Measurements from ENCODE around the gene MEP1A.

Gene MEP1A

DNA sequence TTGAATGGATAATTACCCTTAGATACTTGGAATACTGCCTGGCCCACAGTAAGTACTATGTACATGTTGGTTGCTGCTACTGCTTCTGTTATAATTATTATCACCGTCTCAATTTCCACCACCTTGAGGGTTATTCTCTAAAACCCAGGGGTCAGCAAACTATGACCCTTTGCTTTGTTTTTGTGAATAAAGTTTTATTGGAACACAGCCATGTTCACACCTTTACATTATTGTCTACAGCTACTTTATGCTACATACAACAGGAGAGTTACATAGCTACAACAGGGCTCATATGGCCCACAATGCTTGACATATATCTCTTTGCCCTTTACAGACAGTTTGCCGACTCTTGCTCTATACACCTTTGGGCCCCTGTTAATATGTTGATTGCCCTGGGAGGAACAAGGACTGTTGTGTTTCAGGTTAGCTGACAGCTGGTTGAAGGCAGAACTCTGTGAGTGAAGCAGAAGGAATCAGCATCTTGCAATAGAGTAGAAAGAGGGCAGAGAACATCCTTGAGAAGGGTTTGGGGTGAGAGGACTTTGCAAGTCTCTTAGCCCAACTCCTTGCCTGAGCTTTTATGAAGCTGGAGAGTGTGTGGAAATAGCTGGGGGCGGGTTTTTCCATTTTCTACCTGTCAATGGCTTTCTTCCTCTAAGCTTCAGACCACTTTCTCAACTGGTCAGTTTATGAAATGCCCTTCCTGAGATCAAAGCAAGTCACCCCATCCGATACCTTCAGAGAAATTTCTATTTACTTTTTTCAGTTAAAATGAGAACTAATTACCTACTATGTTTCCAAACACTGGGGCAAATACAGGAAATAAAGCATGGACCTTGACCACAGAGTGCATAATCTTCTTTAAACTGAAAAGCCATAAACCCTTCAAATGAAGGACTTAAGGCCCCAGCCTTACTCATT lies 3.5 kb upstream of the MEP1A start:
- DNase-seq (ENCODE audit: low spot score), result no peak
- Histone ChIP-seq H3K18ac (ENCODE audit: low read length) (no peak overlapping the region), H3K14ac (ENCODE audit: low read length) (no peak overlapping the region), H2BK12ac (ENCODE audit: low read length) (no peak overlapping the region), H3K9ac (ENCODE audit: low read depth, low read length, poor library complexity) (no peak overlapping the region), H3K27ac (replicated peaks; ENCODE audit: low read length) (no peak overlapping the region), H2BK120ac (ENCODE audit: low read depth, low read length) (no peak overlapping the region), H2BK15ac (ENCODE audit: low read length) (no peak overlapping the region), H4K8ac (ENCODE audit: low read depth, low read length) (no peak overlapping the region), H3K23ac (ENCODE audit: low read depth, low read length, poor library complexity) (no peak overlapping the region), H3K27me3 (ENCODE audit: control insufficient read depth in 3 of 3, insufficient read depth in 3 of 3, low read depth in 1 of 3, low read length in 3 of 3) (no peaks in the 10 kb centered on the region), H3K4me3 (ENCODE audit: low read length in 2 of 2) (no peak overlapping the region), H3K9me3 (replicated peaks in 1 of 2; ENCODE audit: control insufficient read depth in 2 of 2, insufficient read depth in 1 of 2, low read depth in 1 of 2, low read length in 2 of 2) (no peaks in the 10 kb centered on the region), H3K4me1 (ENCODE audit: control insufficient read depth in 2 of 2, insufficient read depth in 1 of 2, low read depth in 1 of 2, low read length in 2 of 2) (peaks cover 0 to 3% of the 10 kb centered on the region in 2 donors), H3K36me3 (replicated peaks in 1 of 2; ENCODE audit: control insufficient read depth in 2 of 2, insufficient read depth in 2 of 2, low read length in 2 of 2) (no peaks in the 10 kb centered on the region), H3K4me2 (ENCODE audit: insufficient read depth, low read length, poor library complexity, severe bottlenecking) (no peak overlapping the region), H3K4ac (ENCODE audit: low read length) (no peak overlapping the region), H4K91ac (ENCODE audit: low read depth, low read length, poor library complexity) (no peak overlapping the region), H3K79me1 (ENCODE audit: low read depth, low read length) (no peaks in the 10 kb centered on the region), H2AFZ (ENCODE audit: low read length) (no peak overlapping the region), H2BK5ac (ENCODE audit: low read length) (no peak overlapping the region), H2AK5ac (ENCODE audit: low read depth, low read length) (no peak overlapping the region)
- no CpG with 5 or more reads among the region's 4 CpGs for WGBS, 2 donors (ENCODE audit: extremely low coverage in 2 of 2, insufficient read length in 2 of 2, insufficient replicate concordance in 1 of 2)

DNA sequence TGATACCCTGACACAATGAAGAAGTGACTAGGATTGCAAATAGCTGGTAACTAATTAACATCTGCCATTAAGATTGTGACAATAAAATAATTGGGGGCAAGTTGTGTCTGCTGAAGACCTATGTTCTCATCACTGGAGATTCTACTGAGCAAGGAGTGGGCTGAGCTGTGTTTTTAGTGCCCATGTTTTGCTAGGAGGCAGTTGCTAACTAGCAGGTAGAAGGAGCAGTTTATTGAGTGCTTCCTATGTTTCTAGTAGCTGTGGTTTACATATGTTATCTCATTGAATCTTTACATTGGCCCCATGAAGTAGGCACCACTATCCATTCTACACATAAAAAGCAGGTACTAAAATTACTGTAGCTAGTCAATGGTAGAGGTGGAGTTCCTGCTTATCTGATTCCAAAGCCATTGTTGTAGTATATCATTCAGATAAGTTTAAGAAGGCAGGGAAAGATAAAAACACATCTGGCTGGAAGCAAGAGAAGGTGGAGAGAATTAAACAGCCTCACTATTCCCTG lies 2.8 kb upstream of the MEP1A start:
- H2BK15ac ChIP-seq (ENCODE audit: low read length), result no peak overlapping the region
- no peak overlapping the region for H3K18ac ChIP-seq (ENCODE audit: low read length)
- no peak overlapping the region for H4K91ac ChIP-seq (ENCODE audit: low read depth, low read length, poor library complexity)
- H3K79me1 ChIP-seq (ENCODE audit: low read depth, low read length), result no peaks in the 10 kb centered on the region
- no peak overlapping the region for H3K27ac ChIP-seq (replicated peaks; ENCODE audit: low read length)
- peaks cover 0 to 3% of the 10 kb centered on the region in 2 donors for H3K4me1 ChIP-seq (ENCODE audit: control insufficient read depth in 2 of 2, insufficient read depth in 1 of 2, low read depth in 1 of 2, low read length in 2 of 2)
- H3K27me3 ChIP-seq (ENCODE audit: control insufficient read depth in 3 of 3, insufficient read depth in 3 of 3, low read depth in 1 of 3, low read length in 3 of 3), result no peaks in the 10 kb centered on the region
- no peak overlapping the region for H3K4me3 ChIP-seq (ENCODE audit: low read length in 2 of 2)
- no peak overlapping the region for H2BK120ac ChIP-seq (ENCODE audit: low read depth, low read length)
- H3K9ac ChIP-seq (ENCODE audit: low read depth, low read length, poor library complexity), result no peak overlapping the region
- H3K36me3 ChIP-seq (replicated peaks in 1 of 2; ENCODE audit: control insufficient read depth in 2 of 2, insufficient read depth in 2 of 2, low read length in 2 of 2), result no peaks in the 10 kb centered on the region
- no peak overlapping the region for H4K8ac ChIP-seq (ENCODE audit: low read depth, low read length)
- DNase-seq (ENCODE audit: low spot score), result no peak
- no peak overlapping the region for H2AK5ac ChIP-seq (ENCODE audit: low read depth, low read length)
- H3K9me3 ChIP-seq (replicated peaks in 1 of 2; ENCODE audit: control insufficient read depth in 2 of 2, insufficient read depth in 1 of 2, low read depth in 1 of 2, low read length in 2 of 2), result no peaks in the 10 kb centered on the region
- no peak overlapping the region for H2BK12ac ChIP-seq (ENCODE audit: low read length)
- H2BK5ac ChIP-seq (ENCODE audit: low read length), result no peak overlapping the region
- H3K14ac ChIP-seq (ENCODE audit: low read length), result no peak overlapping the region
- no peak overlapping the region for H3K4ac ChIP-seq (ENCODE audit: low read length)
- no peak overlapping the region for H2AFZ ChIP-seq (ENCODE audit: low read length)
- H3K4me2 ChIP-seq (ENCODE audit: insufficient read depth, low read length, poor library complexity, severe bottlenecking), result no peak overlapping the region
- H3K23ac ChIP-seq (ENCODE audit: low read depth, low read length, poor library complexity), result no peak overlapping the region

DNA sequence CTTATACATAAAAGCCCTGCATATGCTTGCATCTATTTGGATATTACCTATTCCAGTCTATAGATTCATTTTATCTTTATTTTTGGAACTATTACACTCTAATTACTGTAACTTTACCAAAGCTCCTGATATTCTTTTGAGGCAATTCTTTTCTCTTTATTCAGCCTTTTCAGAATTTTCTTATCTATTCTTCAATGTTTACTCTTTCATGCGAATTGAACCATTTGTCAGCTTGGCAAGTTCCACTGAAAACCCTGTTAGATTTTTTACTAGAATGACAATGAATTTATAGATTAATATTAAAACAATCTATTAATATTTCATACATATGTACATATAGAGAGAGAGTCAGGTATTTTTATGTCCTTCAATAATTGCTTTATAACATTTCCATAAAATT lies 554 bp upstream of the MEP1A start:
- no CpG with 5 or more reads among the region's 1 CpG for WGBS, 2 donors (ENCODE audit: extremely low coverage in 2 of 2, insufficient read length in 2 of 2, insufficient replicate concordance in 1 of 2)
- Histone ChIP-seq H3K14ac (ENCODE audit: low read length) (no peak overlapping the region), H2AK5ac (ENCODE audit: low read depth, low read length) (no peak overlapping the region), H3K27me3 (ENCODE audit: control insufficient read depth in 3 of 3, insufficient read depth in 3 of 3, low read depth in 1 of 3, low read length in 3 of 3) (no peaks in the 10 kb centered on the region), H2BK15ac (ENCODE audit: low read length) (no peak overlapping the region), H3K27ac (replicated peaks; ENCODE audit: low read length) (no peak overlapping the region), H3K23ac (ENCODE audit: low read depth, low read length, poor library complexity) (no peak overlapping the region), H2BK5ac (ENCODE audit: low read length) (no peak overlapping the region), H3K4me1 (ENCODE audit: control insufficient read depth in 2 of 2, insufficient read depth in 1 of 2, low read depth in 1 of 2, low read length in 2 of 2) (peaks cover 0 to 2% of the 10 kb centered on the region in 2 donors), H3K18ac (ENCODE audit: low read length) (no peak overlapping the region), H3K4me3 (ENCODE audit: low read length in 2 of 2) (no peak overlapping the region), H3K9ac (ENCODE audit: low read depth, low read length, poor library complexity) (no peak overlapping the region), H2AFZ (ENCODE audit: low read length) (no peak overlapping the region), H2BK12ac (ENCODE audit: low read length) (no peak overlapping the region), H2BK120ac (ENCODE audit: low read depth, low read length) (no peak overlapping the region), H3K9me3 (replicated peaks in 1 of 2; ENCODE audit: control insufficient read depth in 2 of 2, insufficient read depth in 1 of 2, low read depth in 1 of 2, low read length in 2 of 2) (no peaks in the 10 kb centered on the region), H3K4ac (ENCODE audit: low read length) (no peak overlapping the region), H3K79me1 (ENCODE audit: low read depth, low read length) (no peaks in the 10 kb centered on the region), H3K36me3 (replicated peaks in 1 of 2; ENCODE audit: control insufficient read depth in 2 of 2, insufficient read depth in 2 of 2, low read length in 2 of 2) (no peaks in the 10 kb centered on the region), H3K4me2 (ENCODE audit: insufficient read depth, low read length, poor library complexity, severe bottlenecking) (no peak overlapping the region), H4K91ac (ENCODE audit: low read depth, low read length, poor library complexity) (no peak overlapping the region), H4K8ac (ENCODE audit: low read depth, low read length) (no peak overlapping the region)
- DNase-seq (ENCODE audit: low spot score), result no peak

DNA sequence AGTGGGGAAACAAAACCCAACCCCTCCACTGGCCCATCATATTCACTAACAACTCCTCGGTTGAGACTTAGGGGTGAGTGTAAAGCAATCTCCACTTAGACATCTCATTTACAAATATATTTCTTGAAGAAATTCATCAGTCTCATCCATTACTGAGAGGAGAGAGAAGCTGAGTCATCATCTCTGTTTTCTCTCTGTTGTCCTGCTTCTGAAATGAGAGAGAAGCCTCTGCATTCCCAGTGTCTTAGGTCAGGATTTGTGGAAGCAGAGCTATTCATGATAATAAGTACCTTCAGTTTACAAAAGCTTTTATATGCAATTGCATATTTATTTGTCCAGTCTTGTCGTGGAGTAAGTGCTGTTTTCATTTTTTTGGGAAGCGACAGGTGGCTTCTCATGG lies 879 bp downstream of the MEP1A start:
- no CpG with 5 or more reads among the region's 3 CpGs for WGBS, 2 donors (ENCODE audit: extremely low coverage in 2 of 2, insufficient read length in 2 of 2, insufficient replicate concordance in 1 of 2)
- Histone ChIP-seq H3K9me3 (replicated peaks in 1 of 2; ENCODE audit: control insufficient read depth in 2 of 2, insufficient read depth in 1 of 2, low read depth in 1 of 2, low read length in 2 of 2) (no peaks in the 10 kb centered on the region), H3K4me3 (ENCODE audit: low read length in 2 of 2) (no peak overlapping the region)

More for the DNA sequence above, 879 bp downstream of the MEP1A start:
- no peak overlapping the region for H3K4ac ChIP-seq (ENCODE audit: low read length)
- no peak overlapping the region for H4K8ac ChIP-seq (ENCODE audit: low read depth, low read length)
- no peak overlapping the region for H3K14ac ChIP-seq (ENCODE audit: low read length)
- H3K27ac ChIP-seq (replicated peaks; ENCODE audit: low read length), result no peak overlapping the region
- H2AK5ac ChIP-seq (ENCODE audit: low read depth, low read length), result no peak overlapping the region
- H3K27me3 ChIP-seq (ENCODE audit: control insufficient read depth in 3 of 3, insufficient read depth in 3 of 3, low read depth in 1 of 3, low read length in 3 of 3), result no peaks in the 10 kb centered on the region
- no peaks in the 10 kb centered on the region for H3K4me1 ChIP-seq (ENCODE audit: control insufficient read depth in 2 of 2, insufficient read depth in 1 of 2, low read depth in 1 of 2, low read length in 2 of 2)
- no peak overlapping the region for H3K23ac ChIP-seq (ENCODE audit: low read depth, low read length, poor library complexity)
- H4K91ac ChIP-seq (ENCODE audit: low read depth, low read length, poor library complexity), result no peak overlapping the region
- H2BK12ac ChIP-seq (ENCODE audit: low read length), result no peak overlapping the region
- no peak overlapping the region for H2BK15ac ChIP-seq (ENCODE audit: low read length)
- H3K79me1 ChIP-seq (ENCODE audit: low read depth, low read length), result no peaks in the 10 kb centered on the region
- H2AFZ ChIP-seq (ENCODE audit: low read length), result no peak overlapping the region
- no peak for DNase-seq (ENCODE audit: low spot score)
- no peak overlapping the region for H2BK5ac ChIP-seq (ENCODE audit: low read length)
- no peak overlapping the region for H3K18ac ChIP-seq (ENCODE audit: low read length)
- no peaks in the 10 kb centered on the region for H3K36me3 ChIP-seq (replicated peaks in 1 of 2; ENCODE audit: control insufficient read depth in 2 of 2, insufficient read depth in 2 of 2, low read length in 2 of 2)
- no peak overlapping the region for H2BK120ac ChIP-seq (ENCODE audit: low read depth, low read length)
- no peak overlapping the region for H3K4me2 ChIP-seq (ENCODE audit: insufficient read depth, low read length, poor library complexity, severe bottlenecking)
- H3K9ac ChIP-seq (ENCODE audit: low read depth, low read length, poor library complexity), result no peak overlapping the region

Measured in neuronal stem cell (in vitro differentiated cells).